ENCODE measurements around the gene NTRK3. TPM values are rescaled to one million over a fixed set of nuclear protein-coding genes. Genes with fewer than 3 reads are reported as not detected.

Gene NTRK3
- total and polyA plus RNA-seq, 2 donors (not counting 3 experiments of a cell fraction or from before 2014, with no cell fraction given) = not detected

- no peaks in the 10 kb centered on the region for H3K79me2 ChIP-seq (ENCODE audit: control insufficient read depth, insufficient read depth, low read length)
- intact Hi-C loops (cut with micrococcal nuclease) = no loop called here
- dilution Hi-C loops (cut with MboI; ENCODE audit: extremely low pct_ligation_motif_present, low sequenced_read_pairs) = no loop called here
- no peak overlapping the region for H3K4me3 ChIP-seq (replicated peaks in 1 of 3; ENCODE audit: insufficient read depth in 1 of 3, low read depth in 1 of 3, low read length in 3 of 3)
- no peaks in the 10 kb centered on the region for H3K9me1 ChIP-seq (replicated peaks; ENCODE audit: control insufficient read depth, extremely low read depth, insufficient read depth, low read length)
- no peaks in the 10 kb centered on the region for H3K27me3 ChIP-seq (ENCODE audit: control insufficient read depth in 2 of 2, insufficient read depth in 2 of 2, low read length in 2 of 2)
- no peak overlapping the region for H3K9ac ChIP-seq (replicated peaks; ENCODE audit: extremely low read depth, insufficient read depth, low read length)
- peaks cover 7% of the 10 kb centered on the region for H3K9me3 ChIP-seq (replicated peaks; ENCODE audit: control insufficient read depth, insufficient read depth, low read length)
- H3K4me1 ChIP-seq (ENCODE audit: control insufficient read depth, extremely low read depth, insufficient read depth, low read length) = no peaks in the 10 kb centered on the region
- POLR2A ChIA-PET = no interaction called here
- CTCF ChIA-PET = no interaction called here
- TF ChIP-seq MYC (IDR thresholded peaks at IDR 0.05; ENCODE audit: low read depth, low read length) = no peak
- TF ChIP-seq GATA2 (IDR thresholded peaks at IDR 0.05; ENCODE audit: insufficient read depth, insufficient read length, low read depth, low read length) = no peak
- TF ChIP-seq JUN (IDR thresholded peaks at IDR 0.05; ENCODE audit: borderline replicate concordance, insufficient read depth, insufficient read length, low read depth) = no peak
- no peak for TF ChIP-seq POLR2A (IDR thresholded peaks at IDR 0.05; ENCODE audit: low read depth, low read length)
- TF ChIP-seq FOS (IDR thresholded peaks at IDR 0.05; ENCODE audit: borderline replicate concordance, insufficient read depth, low read length) = no peak
- no peak for TF ChIP-seq MAX (IDR thresholded peaks at IDR 0.05; ENCODE audit: insufficient read depth, insufficient read length)
- no peak for TF ChIP-seq CTCF (IDR thresholded peaks at IDR 0.05; ENCODE audit: extremely low read depth in 1 of 2, insufficient read depth in 1 of 2, low read depth in 1 of 2, low read length in 2 of 2)
- no TSS peak for BruUV-seq (replicated peaks)
- no peak overlapping the region for H3K4me2 ChIP-seq (ENCODE audit: insufficient read depth, low read length)
- H3K27ac ChIP-seq (ENCODE audit: insufficient read depth, low read depth, low read length) = no peak overlapping the region
- no peak overlapping the region for H2AFZ ChIP-seq (ENCODE audit: low read depth, low read length)
- FAIRE-seq (no peak), DNase-seq (ENCODE audit: low read depth, low spot score) (no peak)
- H3K36me3 ChIP-seq (ENCODE audit: control insufficient read depth in 2 of 2, extremely low read depth in 1 of 2, insufficient read depth in 2 of 2, low read length in 2 of 2) = no peaks in the 10 kb centered on the region
- no peaks in the 10 kb centered on the region for H4K20me1 ChIP-seq (replicated peaks; ENCODE audit: control insufficient read depth, extremely low read depth, insufficient read depth, low read length)
Observed at GRCh38 chr15:88120026-88120425, 136.5 kb downstream of the NTRK3 start.

All from endothelial cell of umbilical vein (primary cell).